ENCODE measurements around the gene NXNL1.
A peak's percentile ranks its signal among the peaks of the same experiment; 100 is the strongest.

DNA sequence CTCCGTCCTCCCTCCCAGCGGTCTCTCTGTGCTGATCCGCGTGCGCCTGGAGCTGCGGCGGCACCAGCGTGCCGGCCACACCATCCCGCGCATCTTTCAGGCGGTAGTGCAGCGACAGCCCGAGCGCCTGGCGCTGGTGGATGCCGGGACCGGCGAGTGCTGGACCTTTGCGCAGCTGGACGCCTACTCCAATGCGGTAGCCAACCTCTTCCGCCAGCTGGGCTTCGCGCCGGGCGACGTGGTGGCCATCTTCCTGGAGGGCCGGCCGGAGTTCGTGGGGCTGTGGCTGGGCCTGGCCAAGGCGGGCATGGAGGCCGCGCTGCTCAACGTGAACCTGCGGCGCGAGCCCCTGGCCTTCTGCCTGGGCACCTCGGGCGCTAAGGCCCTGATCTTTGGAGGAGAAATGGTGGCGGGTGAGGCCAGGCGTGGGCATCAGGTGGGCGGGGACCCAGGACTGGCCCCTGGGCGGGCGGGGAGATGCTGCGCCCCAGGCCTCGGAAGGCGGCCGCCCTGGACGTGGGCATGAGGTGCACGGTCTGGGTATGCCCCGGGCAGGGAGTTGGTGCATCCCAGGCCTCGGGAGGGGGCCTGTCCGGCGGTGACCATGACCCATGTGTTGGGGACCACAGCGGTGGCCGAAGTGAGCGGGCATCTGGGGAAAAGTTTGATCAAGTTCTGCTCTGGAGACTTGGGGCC, 26.0 kb upstream of the NXNL1 start:
- TF ChIP-seq, protein P1, sequence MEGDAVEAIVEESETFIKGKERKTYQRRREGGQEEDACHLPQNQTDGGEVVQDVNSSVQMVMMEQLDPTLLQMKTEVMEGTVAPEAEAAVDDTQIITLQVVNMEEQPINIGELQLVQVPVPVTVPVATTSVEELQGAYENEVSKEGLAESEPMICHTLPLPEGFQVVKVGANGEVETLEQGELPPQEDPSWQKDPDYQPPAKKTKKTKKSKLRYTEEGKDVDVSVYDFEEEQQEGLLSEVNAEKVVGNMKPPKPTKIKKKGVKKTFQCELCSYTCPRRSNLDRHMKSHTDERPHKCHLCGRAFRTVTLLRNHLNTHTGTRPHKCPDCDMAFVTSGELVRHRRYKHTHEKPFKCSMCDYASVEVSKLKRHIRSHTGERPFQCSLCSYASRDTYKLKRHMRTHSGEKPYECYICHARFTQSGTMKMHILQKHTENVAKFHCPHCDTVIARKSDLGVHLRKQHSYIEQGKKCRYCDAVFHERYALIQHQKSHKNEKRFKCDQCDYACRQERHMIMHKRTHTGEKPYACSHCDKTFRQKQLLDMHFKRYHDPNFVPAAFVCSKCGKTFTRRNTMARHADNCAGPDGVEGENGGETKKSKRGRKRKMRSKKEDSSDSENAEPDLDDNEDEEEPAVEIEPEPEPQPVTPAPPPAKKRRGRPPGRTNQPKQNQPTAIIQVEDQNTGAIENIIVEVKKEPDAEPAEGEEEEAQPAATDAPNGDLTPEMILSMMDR (IDR thresholded peaks at IDR 0.05 in 8 of 11, conservative IDR thresholded peaks at IDR 0.05 in 3 of 11), result no peak
- peak in 1 of 3 donors; percentile 15 for TF ChIP-seq POLR2AphosphoS5 (IDR thresholded peaks at IDR 0.05)

Data from spleen (tissue), 7 donors.